Measurements from ENCODE around the gene IL24. TPM values are rescaled to one million over a fixed set of nuclear protein-coding genes. Genes with fewer than 3 reads are reported as not detected.

The IL24 gene
- total and polyA plus RNA-seq, 2 experiments from 2014 or later: not detected

- no peaks in the 10 kb centered on the region for H3K9me3 ChIP-seq (ENCODE audit: low read depth)
- no peak for TF ChIP-seq CTCF (IDR thresholded peaks at IDR 0.05; ENCODE audit: low read depth, low read length)
- no peaks in the 10 kb centered on the region for H3K36me3 ChIP-seq
- H3K27me3 ChIP-seq: peaks cover 8% of the 10 kb centered on the region
- no peak overlapping the region for H3K4me3 ChIP-seq
- H3K4me1 ChIP-seq (ENCODE audit: low read depth): no peaks in the 10 kb centered on the region
- no peak for DNase-seq (ENCODE audit: low read depth in 1 of 2, low spot score in 1 of 2)
- H3K27ac ChIP-seq: no peak overlapping the region
These were observed 42.7 kb upstream of the IL24 start for GRCh38 chr1:206854401-206855129.

- Histone ChIP-seq H3K9me3 (ENCODE audit: low read depth) (no peaks in the 10 kb centered on the region), H3K4me1 (ENCODE audit: low read depth) (no peaks in the 10 kb centered on the region), H3K27ac (no peak overlapping the region), H3K4me3 (no peak overlapping the region), H3K36me3 (no peaks in the 10 kb centered on the region), H3K27me3 (peaks cover 18% of the 10 kb centered on the region)
- no peak for TF ChIP-seq CTCF (IDR thresholded peaks at IDR 0.05; ENCODE audit: low read depth, low read length)
- DNase-seq (ENCODE audit: low read depth in 1 of 2, low spot score in 1 of 2): no peak
These were observed 41.4 kb upstream of the IL24 start for GRCh38 chr1:206855859-206856258.

- no peaks in the 10 kb centered on the region for H3K9me3 ChIP-seq (ENCODE audit: low read depth)
- peaks cover 25% of the 10 kb centered on the region for H3K27me3 ChIP-seq
- peak; percentile 22 for TF ChIP-seq CTCF (IDR thresholded peaks at IDR 0.05; ENCODE audit: low read depth, low read length)
- no peak overlapping the region for H3K4me3 ChIP-seq
- no peak for DNase-seq (ENCODE audit: low read depth in 1 of 2, low spot score in 1 of 2)
- no peak overlapping the region for H3K27ac ChIP-seq
- no peaks in the 10 kb centered on the region for H3K36me3 ChIP-seq
- no peaks in the 10 kb centered on the region for H3K4me1 ChIP-seq (ENCODE audit: low read depth)
These were observed 40.4 kb upstream of the IL24 start for GRCh38 chr1:206856674-206857464.

- Histone ChIP-seq H3K27me3 (peaks cover 39% of the 10 kb centered on the region), H3K36me3 (no peaks in the 10 kb centered on the region), H3K4me3 (no peak overlapping the region), H3K4me1 (ENCODE audit: low read depth) (no peaks in the 10 kb centered on the region), H3K9me3 (ENCODE audit: low read depth) (no peaks in the 10 kb centered on the region), H3K27ac (no peak overlapping the region)
- TF ChIP-seq CTCF (IDR thresholded peaks at IDR 0.05; ENCODE audit: low read depth, low read length): no peak
- peak in 1 of 2 donors; percentile 42 for DNase-seq (ENCODE audit: low read depth in 1 of 2, low spot score in 1 of 2)
These were observed 38.1 kb upstream of the IL24 start for GRCh38 chr1:206859082-206859521.

GRCh38 chr1:206860165-206860564 is 37.1 kb upstream of the IL24 start:
- Histone ChIP-seq H3K36me3 (no peaks in the 10 kb centered on the region), H3K9me3 (ENCODE audit: low read depth) (no peaks in the 10 kb centered on the region), H3K4me1 (ENCODE audit: low read depth) (no peaks in the 10 kb centered on the region), H3K4me3 (no peak overlapping the region), H3K27me3 (peaks cover 39% of the 10 kb centered on the region), H3K27ac (no peak overlapping the region)
- TF ChIP-seq CTCF (IDR thresholded peaks at IDR 0.05; ENCODE audit: low read depth, low read length): no peak
- DNase-seq (ENCODE audit: low read depth in 1 of 2, low spot score in 1 of 2): no peak
